HTR-8/SVneo (cell line): ENCODE results near the gene HAUS3.
A peak's percentile ranks its signal among the peaks of the same experiment; 100 is the strongest.

ENCODE experiments used
- DNase-seq: peaks from one replicate; pipeline ENCODE4 v3.0.0; 2011; ENCODE audit warnings: low spot score, mixed read lengths; ENCODE audit not compliant: insufficient read length
- FAIRE-seq: peaks from 2 replicates; lab custom pipeline; 2011; peaks lifted over from hg19 to GRCh38; lab: Jason Lieb, UNC

The HAUS3 gene

DNA sequence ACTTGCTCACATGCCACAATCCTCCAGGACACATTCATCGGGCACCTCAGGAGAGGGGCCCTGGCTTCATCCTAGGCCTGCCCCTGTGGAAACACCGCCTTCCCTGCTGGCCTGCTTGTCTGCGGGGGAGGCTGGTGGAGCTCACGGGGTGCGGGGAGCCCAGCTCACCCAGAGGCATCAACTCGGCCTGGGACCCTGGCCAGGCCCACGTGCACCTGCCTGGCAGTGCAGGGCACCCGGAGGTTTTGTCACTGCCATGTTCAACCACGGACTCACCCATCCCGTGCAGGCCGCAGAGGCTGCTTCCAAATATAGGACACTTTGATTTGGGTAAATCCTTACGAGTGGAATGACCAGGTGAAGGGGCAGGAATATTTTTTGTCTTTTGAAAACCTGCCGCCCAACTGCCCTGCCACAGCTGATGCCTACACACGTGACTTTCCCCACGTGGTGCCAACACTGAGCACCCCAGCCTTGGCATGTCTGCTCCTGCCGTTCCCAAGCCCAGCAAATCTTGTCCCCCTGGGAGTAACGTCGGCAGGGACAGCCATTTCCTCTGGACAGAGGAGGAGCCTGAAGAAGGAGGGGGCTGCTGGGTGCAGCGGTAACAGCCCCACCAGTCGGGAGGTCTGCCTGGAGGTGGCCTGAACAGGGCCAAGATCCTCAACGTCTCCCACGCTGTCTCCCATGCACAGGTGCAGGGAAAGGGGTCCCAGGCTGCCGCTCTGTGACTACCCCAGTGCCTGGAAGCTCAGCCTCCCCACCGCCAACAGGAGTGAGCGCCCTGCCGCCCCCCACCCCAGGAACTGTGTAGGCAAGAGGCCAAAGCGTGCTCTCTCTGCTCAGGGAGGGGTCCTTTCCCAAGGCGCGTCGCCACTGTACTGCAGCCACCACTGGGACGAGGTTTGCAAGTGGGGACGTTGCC, 11.5 kb upstream of the HAUS3 start:
- no peak for FAIRE-seq
- no peak for DNase-seq

DNA sequence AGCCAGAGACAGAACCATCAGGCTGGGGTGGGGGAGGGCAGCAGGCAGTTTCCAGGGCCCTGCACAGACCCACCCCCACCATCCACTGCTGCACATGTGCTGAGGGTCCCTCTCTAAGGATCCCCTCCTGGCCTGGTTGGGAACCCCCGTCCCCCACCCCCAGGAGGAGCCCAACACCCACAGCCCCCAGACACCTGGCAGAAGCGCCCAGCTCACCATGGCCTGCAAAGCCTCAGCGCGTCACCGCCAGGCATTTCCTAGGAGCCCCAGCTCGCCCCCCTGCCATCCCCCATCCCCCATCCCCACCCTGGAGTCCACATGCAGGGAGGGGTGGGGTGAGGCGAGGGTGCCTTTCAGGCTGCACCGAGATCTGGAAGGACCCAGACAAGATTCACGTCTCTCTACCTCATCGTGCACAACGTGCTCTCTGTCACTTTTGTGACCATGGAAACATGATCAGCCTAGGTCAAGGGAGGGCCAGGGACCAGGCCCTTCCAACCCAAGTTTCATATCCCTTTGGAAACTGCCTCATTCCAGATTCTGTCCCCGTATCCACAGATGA, 10.7 kb upstream of the HAUS3 start:
- FAIRE-seq (no peak), DNase-seq (no peak)

GRCh38 chr4:2251795-2252529, 10.0 kb upstream of the HAUS3 start:
- no peak for DNase-seq

GRCh38 chr4:2251073-2251794, 9.3 kb upstream of the HAUS3 start:
- no peak for DNase-seq

More at GRCh38 chr4:2251795-2252529, 10.0 kb upstream of the HAUS3 start:
- no peak for FAIRE-seq

GRCh38 chr4:2250357-2251072, 8.6 kb upstream of the HAUS3 start:
- FAIRE-seq (no peak), DNase-seq (no peak)

More at GRCh38 chr4:2251073-2251794, 9.3 kb upstream of the HAUS3 start:
- peak; percentile 16 for FAIRE-seq

DNA sequence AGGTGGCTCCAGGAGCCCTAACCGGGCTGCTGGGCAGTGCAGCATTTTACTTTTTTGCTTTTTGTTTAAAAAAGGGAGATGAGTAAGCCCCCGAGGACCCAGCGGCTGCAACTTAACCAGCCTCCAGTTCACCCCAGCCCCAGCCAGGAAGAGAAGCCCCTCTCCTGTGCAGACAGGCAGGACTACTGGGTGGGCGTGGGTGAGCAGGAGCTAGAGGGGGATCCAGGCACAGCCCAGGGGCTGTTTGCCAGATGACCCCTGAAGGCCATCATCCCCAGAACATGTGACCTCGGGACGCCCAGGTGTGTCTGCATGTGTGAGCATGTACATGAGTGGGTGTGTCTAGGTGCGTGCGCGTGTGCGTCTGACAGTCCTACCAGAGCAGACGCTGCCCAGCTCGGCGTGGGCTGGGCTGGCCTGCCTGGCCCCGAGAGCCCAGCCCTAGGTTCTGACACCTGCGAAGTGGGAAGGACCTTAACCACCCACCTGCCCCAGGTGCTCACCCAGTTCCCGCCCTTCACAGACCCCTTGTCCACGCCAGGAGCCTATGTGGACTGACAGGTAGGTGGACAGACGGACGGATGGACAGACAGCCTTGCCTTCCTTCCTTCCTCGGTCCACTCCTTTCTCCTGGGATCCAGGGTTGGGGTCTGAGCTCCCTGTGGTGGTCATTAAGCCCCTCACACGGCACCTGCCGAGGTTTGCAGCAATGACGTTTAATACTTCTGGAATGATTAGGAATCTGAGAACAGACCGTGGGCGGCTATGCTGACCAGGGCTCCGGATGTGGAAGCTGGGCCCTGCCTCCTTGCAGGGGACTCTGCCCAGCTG, 7.8 kb upstream of the HAUS3 start:
- FAIRE-seq (no peak), DNase-seq (no peak)

DNA sequence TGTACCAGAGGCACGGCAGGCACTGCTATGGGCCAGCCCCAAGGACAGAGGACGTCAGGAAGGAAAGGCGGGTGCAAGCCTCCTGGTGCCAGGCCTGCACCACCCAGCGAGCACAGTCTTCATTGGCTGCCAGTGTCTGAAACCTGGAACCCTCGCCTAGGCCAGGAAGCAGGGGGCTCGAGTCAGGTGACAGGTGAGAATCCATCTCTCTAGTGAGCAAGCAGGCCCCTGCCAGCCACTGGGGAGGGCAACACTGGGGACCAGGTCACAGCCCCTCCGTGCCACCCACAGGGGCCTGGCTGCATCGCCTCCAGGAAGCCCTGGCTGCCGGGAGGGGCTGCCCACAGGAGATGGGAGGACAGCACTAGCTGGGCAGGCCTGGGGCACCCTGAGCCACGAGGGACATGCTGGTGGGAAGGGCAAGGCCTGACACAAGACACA, 6.9 kb upstream of the HAUS3 start:
- DNase-seq (no peak), FAIRE-seq (no peak)

- DNase-seq, result no peak
- FAIRE-seq, result no peak
Measured at GRCh38 chr4:2248044-2248780, 6.3 kb upstream of the HAUS3 start.

DNA sequence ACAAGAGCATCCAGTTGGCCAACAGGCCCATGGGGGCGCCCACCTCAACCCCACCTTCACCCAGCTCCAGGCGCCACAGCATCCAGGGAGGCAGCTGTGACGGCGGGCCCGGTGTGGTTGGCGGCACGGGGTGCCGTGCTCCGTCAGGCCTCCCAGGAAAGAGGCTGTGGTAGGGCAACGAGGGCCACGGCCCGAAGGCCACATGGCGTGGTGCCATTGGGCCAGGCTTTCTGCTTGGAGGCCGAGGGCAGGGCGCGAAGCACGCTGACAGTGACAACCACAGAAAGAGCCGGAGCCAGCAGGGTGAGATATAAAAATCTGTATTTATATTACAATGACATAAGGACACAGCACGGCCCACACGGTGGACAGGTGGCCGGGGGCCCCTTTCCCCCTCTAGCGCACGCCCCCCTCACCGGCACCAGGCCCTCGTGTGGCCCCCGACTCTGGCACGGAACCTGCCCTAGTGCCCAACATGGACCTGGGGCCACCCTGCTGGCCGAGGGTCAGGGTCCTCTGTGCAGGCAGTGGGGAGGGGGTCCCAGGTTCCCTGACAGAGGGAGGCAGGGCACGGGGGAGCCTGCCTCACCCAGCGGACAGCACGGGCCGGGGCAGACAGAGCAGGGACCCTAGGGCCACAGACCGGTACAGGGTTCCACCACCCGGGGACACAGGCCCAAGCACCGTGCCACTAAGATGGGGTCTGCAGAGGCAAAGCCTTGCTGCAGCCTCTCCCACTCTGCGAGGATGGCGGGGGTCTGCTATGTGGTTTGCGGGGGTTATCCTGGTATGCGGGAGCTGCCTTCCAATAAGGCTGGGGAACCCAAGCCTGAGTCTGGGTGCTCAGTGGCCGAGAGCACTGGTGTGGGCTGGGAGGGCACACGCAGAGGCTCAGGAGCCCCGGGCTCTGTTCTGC, 5.5 kb upstream of the HAUS3 start:
- DNase-seq (no peak), FAIRE-seq (no peak)

GRCh38 chr4:2246384-2247127, 4.6 kb upstream of the HAUS3 start:
- no peak for DNase-seq
- no peak for FAIRE-seq

DNA sequence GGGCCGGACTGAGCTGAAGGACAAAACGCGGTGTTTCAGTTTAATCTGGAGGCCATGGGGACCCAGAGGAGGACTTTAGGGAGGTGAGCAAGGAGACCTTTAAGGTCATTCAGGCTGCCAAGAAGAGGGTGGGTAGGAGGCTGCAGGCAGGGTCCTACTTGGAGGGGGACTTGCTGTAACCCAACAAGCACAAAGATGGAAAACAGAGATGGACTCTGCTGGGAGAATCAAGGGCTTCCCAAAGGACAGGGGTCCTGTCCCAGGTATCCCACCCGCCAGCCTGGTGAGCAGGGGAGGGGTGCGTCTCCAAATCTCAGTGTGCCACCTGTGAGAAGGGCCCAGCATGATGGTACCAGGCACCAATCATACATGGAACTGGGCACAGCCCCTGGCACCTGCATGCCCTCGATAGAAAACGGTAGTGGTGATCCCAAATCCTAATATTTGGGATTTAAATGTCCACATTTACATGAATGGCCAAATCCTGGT, 3.9 kb upstream of the HAUS3 start:
- no peak for FAIRE-seq

GRCh38 chr4:2245057-2245786, 3.3 kb upstream of the HAUS3 start:
- FAIRE-seq (no peak), DNase-seq (no peak)

More for the DNA sequence above, 3.9 kb upstream of the HAUS3 start:
- no peak for DNase-seq

DNA sequence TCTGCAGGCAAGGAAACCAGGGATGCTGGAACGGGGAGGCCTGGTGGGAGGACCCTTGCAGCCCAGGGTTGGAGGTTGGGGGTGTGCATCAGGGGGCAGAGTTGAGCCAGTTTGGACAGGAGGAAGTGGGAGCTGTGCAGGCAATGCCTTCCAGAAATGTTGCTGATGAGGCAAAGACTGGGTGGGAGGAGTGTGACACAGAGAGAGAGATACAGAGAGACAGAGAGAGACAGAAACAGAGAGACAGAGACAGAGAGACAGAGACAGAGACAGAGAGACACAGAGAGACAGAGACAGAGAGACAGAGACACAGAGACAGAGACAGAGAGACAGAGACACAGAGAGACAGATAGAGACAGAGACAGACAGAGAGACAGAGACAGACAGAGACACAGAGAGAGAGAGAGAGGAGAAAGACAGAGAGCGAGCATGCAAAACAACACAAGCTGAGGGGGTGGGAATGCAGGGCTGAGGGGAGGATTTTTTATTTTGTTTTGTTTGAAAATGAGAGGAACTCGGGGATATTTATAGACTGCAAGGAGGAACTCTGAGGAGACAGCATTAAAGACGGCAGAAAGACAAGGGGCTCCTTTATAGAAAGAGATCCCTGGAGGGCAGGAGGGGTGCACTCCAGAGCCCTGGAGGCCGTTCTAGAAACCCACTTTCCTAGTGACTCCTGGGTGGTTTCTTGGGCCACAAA, 1.9 kb upstream of the HAUS3 start:
- DNase-seq (no peak), FAIRE-seq (no peak)

DNA sequence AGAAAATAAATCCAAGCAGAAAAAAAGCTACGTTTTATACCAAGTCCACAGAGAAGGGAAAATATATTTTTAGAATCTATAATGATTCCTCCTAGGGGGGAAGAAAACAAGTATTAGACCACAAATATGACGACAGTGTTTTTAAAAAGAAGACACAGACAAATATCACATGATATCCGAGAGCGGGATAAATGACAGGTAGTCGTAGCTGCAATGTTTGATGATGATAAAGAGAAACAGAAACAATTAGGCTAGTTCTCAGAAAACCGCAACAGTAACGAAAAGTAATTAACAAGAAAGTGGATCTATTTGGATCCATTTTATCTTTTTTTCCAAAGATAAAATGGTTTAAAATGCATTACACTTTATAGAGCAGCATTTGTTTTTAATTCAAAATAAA, 918 bp downstream of the HAUS3 start:
- FAIRE-seq, result no peak
- DNase-seq, result no peak
